HG03565 (cell line): ENCODE measurements around the gene IGFALS.

Experiments
- ATAC-seq: cut with Tn5 transposase; IDR thresholded peaks from one replicate; pipeline ENCODE4 v1.9.1; 2021; ENCODE audit warnings: mild to moderate bottlenecking, moderate library complexity; ENCODE audit not compliant: unreplicated experiment

IGFALS gene

DNA sequence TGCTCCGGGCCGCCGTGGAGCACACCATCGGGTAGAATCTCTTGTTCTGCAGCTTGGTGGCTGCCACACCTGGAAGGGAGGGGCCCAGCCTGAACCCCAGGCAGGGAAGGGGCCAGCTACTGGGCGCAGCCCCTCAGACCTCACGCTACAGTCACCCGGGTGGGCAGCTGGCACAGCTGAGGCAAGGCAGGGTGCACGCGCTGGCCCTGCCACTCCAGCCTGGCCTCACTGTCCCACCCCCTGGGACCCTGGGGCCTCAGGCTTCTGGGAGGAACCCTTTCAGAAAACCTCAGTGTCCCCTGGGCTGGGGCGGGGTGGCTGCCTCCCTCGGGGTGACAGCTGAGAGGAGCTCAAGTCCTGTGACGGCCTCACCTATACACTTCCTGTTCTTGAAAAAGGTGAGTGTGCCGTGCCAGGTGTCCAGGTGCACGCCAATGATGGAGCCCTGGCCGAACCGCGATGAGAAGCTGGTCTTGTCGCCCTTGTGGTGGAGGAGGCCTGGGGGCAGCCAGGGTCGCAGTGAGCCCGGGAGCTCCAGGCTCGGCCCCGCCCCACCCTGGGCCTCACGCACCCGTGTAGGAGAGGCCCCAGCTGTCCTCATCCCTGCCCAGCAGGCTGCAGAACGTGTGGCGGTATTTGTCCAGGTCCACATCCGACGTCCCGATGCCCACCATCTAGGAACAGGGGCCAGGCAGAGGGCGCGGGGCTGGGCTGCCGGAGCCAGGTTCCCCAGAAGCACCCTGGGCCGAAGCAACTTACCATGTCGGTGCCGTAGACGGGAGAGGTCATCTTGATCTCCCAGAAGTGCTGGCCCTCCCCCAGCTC lies 15.9 kb downstream of the IGFALS start:
- ATAC-seq = no peak

DNA sequence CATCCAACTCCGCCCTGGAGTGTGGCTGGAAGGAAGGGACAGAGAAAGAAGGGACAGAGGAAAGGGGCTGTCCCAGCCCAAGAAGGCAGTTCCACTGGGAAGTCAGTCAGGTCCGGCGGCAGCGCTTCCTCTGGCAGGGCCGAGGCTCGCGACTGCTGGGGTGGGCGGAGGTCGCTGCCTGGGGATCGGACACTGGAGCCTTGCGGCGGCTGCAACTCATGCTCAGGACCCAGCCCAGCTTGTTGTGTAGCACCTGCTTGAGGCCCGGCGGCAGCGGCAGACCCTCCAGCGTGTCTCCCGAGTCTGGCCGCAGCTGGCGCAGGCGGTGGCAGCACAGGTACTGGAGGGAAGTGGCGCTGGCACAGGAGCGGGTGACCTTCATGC lies 16.5 kb downstream of the IGFALS start:
- no peak for ATAC-seq

GRCh38 chr16:1776672-1776955 lies 16.9 kb downstream of the IGFALS start:
- no peak for ATAC-seq

GRCh38 chr16:1775846-1776671 lies 17.4 kb downstream of the IGFALS start:
- no peak for ATAC-seq

- no peak for ATAC-seq
Observed at GRCh38 chr16:1775006-1775845, 18.3 kb downstream of the IGFALS start.

DNA sequence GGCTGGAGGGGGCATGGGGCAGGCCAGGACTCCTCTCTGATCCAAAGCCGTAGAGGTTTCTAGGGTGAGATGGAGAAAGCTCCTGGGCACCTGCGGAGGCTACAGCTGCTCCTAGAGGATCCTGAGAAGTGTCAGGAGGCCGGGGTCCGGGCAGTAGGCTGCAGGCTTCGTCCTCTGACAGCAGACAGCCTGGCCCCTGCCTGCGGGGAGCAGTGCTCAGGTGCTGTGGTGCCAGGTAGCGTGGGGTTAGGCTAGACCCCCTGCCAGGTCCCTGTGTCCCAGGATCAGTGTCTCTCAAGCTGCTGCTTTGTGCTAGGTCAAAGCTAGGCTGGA lies 19.1 kb downstream of the IGFALS start:
- no peak for ATAC-seq

DNA sequence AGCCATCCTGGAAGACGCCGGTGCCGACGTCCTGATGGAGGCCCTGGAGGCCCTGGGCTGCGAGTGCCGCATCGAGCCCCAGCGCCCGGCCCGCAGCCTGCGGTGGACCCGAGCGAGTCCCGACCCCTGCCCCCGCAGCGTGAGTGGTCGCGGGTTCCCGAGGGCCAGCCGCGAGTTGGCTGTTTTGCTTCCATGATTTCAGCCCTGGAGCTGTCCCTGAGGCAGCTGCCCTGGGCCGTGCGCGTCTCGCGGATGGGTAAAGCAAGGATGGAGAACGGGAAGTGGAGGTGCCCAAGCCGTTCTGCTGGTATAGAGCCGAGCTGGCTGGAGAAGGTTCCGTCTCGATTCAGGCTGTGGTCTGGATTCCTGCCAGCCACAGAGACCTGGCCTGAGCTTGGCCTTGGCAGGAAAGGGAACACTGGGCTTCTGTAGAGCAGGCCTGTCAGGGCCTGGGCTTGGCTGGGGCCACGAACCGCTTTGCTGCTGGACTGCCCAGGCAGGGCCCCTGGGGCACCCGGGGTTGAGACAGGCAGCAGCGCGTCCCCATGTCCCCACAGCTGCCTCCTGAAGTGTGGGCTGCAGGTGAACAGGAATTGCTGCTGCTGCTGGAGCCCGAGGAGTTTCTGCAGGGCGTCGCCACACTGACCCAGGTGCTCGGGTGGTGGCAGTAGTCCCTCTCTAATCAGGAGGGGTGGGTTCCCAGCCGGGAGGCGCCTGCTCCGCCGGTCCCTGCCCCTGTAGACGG lies 19.6 kb downstream of the IGFALS start:
- no peak for ATAC-seq

DNA sequence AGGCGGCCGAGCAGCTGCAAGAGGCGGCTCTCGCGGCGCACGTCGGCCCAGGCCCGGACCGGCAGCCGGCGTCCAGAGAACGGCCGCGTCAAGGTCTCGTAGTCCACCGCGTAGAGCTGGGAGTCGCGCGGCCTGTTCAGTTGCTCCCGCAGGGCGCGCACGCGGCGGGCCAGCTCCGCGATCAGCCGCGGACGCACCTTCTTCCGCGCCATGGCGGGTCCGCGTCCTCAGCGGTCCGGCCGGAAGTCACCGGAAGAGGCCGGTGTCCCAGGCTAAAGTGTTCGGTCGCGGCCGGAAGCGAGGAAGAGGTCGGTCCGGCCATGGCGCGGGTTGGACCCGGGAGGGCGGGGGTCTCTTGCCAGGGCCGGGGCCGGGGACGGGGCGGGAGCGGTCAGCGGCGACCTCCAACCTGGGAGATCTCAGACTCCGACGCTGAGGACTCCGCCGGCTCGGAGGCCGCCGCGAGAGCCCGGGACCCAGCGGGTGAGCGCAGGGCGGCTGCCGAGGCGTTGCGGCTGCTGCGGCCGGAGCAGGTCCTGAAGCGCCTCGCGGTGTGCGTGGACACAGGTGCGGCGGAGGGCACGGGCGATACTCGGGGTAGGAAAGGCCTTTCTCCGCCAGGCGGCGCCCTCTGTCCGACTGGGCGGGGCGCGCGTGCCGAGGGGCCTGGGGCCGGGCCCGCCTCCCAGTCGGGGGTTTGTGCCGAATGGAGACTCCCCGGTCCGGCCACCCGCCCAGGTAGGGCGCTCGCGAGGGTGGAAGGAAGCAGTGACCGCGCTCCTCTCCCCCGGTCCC lies 20.4 kb downstream of the IGFALS start, which contains the start of gene MRPS34:
TSS of gene MRPS34 (minus strand) at position 227 of the 795 bp plus-strand sequence. CDS start at position 212, 15 bp downstream.
- ATAC-seq = peak; percentile 34

- peak; percentile 10 for ATAC-seq
Observed at GRCh38 chr16:1772362-1772907, 21.1 kb downstream of the IGFALS start, which contains the start of gene EME2. EME2 (plus strand) TSS chr16:1772810; CDS start chr16:1773228, 418 bp downstream.

GRCh38 chr16:1771864-1772361 lies 21.6 kb downstream of the IGFALS start:
- no peak for ATAC-seq

DNA sequence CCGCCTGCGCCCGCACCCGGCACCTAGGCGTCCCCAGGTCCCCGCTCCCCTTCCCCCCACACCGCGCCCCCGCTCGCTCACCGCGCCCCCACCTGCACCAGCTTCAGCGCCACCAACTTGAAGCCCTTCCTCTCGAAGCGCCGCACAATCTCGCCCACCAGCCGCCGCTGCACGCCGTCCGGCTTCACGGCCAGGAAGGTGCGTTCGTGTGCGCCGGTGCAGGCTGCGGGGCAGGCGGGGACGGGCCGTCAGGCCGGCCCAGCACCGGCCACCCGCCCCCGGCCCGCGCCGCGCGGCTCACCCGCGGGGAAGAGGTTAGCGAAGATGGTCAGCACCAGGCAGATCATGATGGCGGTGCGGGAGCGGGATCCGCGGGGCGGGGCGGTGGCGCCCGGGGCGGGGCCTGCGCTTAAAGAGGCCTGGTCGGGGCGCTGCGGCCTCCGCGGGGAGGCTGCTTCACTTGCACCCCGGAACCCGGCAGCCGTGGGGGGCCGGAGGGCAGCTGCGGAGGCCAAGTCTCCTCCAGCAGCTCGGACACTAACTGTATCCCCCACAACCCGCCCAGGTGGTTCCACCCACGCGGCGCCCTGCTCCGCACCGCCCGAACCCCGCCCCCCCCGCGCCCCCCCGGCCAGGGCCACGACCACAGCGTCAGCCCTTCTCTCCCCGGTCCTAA lies 22.2 kb downstream of the IGFALS start, which contains the start of gene NME3:
TSS of gene NME3 (minus strand) at position 356 of the 676 bp plus-strand sequence. CDS start at position 347, 9 bp downstream.
- no peak for ATAC-seq

DNA sequence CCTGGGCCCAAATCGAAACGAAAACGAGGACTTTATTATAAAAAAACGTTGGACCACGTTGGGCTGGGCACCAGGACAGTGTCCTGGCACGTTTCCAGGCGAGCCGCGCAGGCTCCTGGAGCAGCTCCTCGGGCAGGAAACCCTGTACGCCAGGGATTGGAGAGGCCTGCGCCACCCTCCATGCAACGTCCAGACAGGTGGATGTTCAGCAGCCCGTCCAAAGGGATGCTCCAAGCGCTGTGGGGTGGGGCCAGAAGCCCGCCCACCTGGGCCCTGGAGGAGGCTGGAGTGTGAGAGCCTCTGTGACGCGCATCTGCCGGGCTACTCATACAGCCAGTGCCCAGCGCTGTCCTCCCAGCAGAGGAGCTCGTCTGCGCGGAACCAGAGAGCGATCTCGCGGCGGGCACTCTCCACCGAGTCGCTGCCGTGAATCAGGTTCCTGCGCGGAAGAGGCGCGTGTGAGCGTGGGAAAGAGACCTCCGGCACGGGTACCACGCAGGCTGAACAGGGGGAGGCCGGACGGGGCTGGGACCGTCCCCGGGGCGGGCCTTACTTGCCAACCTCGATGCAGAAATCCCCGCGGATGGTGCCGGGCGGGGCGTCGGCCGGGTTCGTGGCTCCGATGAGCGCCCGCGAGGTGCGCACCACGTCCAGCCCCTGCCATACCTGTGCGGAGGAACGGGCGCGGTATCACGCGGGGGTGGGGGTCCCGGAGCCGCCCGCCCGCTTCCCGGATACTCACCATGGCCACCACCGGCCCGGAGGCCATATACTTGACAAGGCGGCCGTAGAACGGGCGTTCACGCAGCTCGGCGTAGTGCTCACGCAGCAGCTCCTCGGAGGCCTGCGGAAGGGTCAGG lies 22.9 kb downstream of the IGFALS start:
- ATAC-seq = no peak

GRCh38 chr16:1769402-1770300 lies 23.9 kb downstream of the IGFALS start:
- ATAC-seq = no peak

DNA sequence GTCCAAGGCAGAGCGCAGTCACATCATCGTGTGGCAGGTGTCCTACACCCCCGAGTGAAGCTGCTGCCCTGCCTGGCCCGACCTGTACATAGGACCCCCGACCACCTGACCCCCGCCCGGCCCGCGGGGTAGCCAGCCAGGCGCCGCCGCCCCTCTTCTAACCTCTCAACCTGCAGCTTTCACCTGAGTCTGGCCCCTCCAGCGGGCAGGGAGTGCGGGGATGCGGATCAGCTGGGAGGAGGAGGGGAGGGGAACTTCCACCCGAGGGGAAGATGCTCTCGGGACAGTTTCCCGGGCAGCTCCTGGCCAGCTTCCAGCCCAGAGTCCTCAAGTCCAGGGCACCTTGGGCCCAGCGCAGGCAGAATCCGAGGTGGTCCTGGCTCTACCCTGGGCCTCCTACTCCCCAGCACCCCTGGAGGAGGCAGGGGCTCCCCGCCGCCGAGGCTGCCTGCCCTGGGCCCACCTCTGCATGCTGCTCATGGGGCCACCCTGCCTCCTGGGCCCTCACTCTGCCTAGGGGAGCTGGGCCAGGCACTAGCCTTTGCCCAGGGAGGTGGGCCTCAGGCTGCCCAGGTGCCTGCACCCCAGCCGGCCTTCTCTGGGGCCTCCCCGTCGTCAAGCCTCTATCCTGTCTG lies 24.6 kb downstream of the IGFALS start:
- no peak for ATAC-seq

DNA sequence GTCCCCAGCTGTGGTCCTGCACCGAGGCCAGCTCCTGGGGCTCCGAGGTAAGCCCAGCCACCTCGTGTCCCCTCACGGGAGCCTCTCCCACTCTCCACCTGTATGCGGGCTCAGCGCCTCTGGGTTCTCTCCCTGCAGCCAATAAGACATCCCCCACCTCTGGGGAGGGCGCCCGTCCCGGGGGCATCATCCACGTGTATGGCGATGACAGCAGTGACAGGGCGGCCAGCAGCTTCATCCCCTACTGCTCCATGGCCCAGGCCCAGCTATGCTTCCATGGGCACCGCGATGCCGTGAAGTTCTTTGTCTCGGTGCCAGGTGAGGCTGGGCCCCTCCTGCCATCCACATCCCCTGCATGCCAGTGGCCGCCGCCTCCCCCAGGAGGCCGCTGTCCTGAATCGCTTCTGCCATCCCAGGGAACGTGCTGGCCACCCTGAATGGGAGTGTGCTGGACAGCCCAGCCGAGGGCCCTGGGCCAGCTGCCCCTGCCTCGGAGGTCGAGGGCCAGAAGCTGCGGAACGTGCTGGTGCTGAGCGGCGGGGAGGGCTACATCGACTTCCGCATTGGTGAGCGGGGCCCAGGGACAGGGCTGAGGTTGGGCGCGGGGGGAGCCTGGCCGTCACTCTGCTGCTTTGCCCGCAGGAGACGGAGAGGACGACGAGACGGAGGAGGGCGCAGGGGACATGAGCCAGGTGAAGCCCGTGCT lies 25.3 kb downstream of the IGFALS start:
- no peak for ATAC-seq
